CD4-positive, alpha-beta T cell treated with Interferon alpha-2 for 1 hour (primary cell): Measurements from ENCODE around the gene ZNF816.
"Not testable (repeated sequence)": the region's sequence is repeated elsewhere in the genome, so short reads cannot be mapped to it uniquely, and the experiment has no call there.

Experiments used
- DNase-seq, 2 donors: peaks; one replicate each; pipeline ENCODE4 v3.0.0-alpha.2; 2020 to 2022

ZNF816 gene

DNA sequence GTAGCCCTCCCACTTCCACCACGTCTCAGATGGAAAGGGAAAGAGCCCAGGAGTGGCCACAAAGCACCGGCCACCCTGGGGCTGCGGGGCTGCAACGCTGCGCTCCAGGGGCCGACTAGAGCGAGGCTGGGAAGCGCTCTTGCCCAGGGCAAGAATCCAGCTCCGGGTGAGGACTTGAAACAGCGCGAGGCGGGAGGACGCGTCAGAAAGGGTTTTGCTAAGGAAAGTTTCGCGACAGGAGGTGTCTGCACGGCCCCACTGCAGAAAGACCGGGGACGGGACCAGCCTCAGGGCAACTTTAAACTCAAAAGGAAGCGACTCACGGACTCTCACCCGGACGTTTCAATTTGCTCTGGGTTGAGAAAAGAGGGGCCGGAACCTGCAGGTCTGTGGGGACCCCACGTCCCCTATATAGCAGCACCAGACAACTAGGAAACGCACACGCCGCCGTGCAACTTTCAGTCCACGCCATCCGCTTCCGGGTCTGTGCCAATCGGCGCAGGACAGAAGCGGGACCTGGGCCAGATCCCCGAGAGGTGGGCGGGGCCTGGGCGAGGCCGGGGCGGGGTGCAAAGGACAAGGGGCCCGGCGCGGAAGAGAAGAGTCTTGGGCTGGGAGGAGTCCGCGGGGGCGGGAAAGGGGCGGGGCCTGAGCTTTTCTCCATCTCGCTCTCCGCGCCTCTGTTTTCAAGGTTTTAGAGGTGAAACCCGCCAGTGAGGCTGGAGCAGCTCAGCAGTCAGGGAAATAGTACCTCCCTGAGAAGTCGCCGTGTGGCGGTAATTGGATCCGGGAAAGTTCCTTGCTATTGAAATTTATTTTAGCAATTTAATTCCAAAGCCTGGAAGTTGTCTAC, at the start of gene ZNF816:
Gene ZNF816 (minus strand): TSS at position 488 of the 853 bp plus-strand sequence. CDS start 6,792 bp downstream, outside the sequence.
- peak; percentile 97 to 98 for DNase-seq

DNA sequence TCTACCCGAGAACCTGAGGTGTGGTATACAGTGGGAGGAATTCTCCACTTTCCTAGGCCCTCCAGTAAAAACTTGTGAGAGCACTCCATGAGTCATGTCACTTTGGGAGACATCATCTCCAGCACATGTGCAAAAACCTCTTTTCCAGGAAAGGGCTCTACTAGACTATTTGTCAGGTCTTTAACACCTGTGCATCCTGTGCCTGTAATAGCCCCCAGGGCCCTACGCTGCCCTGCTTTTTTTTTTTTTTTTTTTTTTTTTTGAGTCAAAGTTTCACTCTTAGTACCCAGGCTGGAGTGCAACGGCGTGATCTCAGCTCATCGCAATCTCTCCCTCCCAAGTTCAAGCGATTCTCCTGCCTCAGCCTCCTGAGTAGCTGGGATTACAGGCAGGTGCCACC, 49.3 kb upstream of the ZNF816 start:
- DNase-seq: no peak

DNA sequence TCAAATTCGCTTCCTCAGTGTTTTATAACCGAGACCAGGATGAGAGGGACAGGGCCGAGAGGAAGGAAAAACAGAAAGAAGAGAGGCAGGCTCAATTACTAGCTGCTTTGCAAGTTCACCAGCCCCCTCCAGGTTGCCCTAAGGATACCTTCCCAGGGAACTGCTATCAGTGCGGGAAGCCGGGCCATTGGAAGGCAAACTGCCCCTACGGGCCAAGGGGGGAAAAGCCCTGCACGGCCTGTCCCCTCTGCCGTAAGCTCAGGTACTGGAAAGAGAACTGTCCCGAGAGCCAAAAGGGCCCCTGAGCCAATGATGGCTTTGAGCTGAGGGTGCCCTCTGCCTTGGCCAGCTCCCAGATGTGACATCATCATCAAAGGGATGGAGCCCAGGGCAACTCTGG, 47.8 kb upstream of the ZNF816 start:
- DNase-seq: no peak

DNA sequence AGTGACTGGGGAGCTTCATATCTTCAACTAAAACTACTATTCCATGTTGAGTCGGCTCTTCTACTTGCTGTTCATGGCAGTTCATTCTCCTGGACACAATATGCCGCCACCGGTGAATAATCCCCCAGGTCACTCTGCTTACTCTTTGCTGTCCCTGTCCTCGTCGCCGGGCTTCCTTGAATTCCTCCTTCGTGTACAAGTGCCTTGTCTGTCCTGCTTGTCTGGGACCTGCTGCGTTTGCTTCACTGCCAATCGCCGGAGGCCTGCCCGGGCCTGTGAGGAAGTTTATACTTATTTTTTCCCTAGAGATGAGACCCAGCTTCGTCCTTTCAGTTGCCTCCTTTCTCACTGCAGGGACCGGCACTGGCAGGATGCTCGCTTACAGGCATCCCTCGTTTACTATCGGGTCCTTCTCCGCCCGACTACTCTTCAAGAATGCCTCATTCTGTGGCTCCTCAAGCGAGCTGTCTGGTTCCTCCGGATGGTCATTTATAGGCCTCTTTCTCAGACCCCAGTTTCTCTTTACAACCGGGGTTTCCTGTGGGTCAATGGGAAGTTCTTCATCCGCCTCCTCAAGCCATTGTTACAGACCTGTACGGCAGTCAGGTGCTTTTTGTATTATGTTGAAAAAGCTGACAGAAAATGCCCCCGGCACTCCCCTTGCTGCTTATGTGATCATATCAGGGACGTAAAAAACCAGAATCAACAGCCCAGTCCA, 45.5 kb upstream of the ZNF816 start:
- DNase-seq: no peak

DNA sequence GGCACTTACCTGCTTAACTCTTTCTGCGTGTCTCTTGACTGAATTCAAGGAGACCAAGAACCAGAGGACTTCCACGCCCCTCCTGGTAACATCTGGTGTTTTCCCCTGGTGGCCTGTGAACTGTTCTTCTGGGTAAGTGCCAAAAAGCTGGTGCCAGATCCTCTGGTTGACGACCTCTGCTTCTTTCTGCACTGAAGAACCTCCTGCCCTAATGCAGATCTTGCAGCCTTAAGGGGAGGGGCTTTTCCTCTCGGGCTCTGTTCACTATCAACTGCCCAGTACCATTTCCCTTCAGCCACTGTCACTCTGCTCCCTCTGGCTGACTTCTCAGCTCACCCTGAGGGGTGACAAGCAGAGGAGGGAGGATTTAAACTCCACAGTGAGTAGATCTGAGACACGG, 44.9 kb upstream of the ZNF816 start:
- no peak for DNase-seq

DNA sequence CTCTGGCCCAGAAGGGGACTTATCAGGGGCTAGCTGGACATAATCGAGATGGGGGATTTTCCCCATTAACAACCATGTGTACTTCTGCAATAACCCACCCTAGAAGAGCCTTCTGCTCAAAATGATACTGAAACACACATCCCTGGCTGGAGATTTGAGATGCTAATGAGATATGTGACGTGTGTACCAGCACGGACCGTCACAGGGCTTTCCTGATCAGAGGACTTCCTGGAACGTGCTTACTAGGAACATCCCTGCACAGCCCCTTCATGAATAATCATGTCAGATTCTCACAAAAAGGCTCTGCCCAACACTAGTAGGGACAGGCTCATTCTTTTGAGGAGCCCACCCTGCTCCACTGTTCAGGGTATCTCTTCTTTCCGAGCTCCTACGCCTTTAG, 44.5 kb upstream of the ZNF816 start:
- no peak for DNase-seq

DNA sequence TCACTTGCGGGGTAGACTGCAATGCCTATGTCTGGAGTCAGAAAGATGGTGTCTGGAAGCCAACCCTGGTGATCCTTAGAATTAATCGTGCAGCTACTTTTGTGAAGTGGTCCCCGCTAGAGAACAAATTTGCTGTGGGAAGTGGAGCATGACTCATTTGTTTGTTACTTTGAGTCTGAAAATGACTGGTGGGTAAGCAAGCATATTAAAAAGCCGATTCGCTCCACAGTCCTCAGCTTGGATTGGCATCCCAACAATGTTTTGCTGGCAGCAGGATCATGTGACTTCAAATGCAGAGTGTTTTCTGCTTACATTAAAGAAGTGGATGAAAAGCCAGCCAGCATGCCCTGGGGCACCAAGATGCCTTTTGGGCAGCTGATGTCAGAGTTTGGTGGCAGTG, 41.6 kb upstream of the ZNF816 start:
- no peak for DNase-seq

DNA sequence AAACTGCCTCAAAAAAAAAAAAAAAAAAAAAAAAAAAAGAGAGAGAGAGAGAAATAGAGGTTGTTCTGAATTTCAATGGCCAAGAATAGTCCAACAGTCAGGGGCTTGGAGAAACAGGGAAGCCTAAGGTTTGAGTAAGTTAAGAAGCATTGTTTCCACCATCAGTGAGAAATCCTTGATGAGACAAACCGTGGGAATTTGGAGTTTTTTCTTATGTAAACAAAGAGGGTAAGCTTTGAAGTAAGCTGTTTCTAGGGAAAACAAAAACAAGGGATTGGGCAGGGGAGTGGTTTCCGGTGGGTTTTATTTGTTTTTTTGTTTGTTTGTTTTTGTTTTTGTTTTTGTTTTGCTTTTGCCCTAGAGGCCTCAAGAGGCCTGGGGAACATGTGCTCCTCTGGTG, 39.8 kb upstream of the ZNF816 start:
- DNase-seq: no peak

DNA sequence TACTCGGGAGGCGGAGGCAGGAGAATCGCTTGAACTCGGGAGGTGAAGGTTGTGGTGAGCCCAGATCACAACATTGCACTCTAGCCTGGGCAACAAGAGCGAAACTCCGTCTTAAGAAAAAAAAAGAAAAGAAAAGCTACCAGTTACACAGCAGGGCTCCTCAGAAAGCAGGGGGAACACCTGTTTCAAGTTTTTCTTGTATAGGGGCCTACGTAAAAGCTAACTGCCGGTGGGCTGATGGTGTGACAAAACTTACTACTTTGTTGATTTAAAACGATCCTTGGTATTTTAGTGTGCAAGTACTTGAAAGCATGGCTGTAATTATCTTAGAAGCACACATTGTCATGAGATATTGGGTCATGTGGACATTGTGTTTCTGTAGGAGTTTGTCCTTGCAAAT, 35.3 kb upstream of the ZNF816 start:
- DNase-seq: no peak

DNA sequence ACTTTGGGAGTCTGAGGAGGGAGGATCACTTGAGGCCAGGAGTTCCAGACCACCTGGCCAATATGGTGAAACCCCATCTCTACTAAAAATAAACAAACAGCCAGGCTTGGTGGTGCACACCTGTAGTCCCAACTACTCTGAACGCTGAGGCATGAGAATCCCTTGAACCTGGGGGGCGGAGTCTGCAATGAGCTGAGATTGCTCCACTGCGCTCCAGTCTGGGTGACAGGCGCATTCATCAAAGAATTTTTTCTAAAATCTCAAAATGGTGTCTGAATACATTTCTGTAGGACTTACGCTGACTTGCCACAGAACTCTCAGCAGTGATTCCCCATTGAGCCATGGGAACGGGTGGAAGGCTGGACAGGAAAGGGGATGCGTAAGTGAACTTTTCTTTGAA, 33.0 kb upstream of the ZNF816 start:
- DNase-seq: no peak

DNA sequence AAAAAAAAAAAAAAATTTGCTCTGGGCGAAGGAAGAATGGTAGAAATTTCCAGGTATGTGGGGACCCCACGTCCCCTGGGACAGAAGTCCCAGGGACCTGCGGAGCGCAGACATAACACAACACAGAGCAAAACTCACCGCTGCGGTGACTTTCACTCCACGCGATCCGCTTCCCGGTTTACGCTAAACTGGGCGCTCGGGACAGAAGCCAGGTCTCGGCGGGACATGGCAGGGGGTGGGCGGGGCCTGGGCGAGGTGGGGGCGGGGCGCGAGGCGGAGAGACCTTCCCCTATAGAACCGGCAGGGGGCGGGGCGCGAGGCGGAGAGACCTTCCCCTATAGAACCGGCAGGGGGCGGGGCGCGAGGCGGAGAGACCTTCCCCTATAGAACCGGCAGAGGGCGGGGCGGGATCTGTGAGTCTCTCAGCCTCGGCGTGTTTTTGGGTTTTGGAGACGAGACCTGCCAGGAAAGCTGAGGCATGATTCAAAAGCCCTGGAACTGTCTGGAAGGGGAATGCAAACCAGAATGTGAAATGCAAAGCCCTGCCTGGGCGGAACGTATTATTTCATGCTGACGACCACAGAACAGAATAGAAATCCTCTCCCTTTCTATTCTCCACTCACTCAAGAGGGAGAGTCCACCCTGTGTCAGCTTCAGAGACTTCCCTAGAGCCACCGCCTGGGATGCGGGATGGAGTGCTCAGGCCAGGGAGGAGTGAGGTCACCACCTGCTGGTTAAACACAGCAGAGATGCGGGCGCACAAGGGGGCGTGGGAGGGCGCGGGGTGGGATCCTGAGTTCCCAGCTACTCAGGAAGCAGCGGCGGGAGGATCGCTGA, 30.9 kb upstream of the ZNF816 start:
- peak; percentile 86 to 87 for DNase-seq

DNA sequence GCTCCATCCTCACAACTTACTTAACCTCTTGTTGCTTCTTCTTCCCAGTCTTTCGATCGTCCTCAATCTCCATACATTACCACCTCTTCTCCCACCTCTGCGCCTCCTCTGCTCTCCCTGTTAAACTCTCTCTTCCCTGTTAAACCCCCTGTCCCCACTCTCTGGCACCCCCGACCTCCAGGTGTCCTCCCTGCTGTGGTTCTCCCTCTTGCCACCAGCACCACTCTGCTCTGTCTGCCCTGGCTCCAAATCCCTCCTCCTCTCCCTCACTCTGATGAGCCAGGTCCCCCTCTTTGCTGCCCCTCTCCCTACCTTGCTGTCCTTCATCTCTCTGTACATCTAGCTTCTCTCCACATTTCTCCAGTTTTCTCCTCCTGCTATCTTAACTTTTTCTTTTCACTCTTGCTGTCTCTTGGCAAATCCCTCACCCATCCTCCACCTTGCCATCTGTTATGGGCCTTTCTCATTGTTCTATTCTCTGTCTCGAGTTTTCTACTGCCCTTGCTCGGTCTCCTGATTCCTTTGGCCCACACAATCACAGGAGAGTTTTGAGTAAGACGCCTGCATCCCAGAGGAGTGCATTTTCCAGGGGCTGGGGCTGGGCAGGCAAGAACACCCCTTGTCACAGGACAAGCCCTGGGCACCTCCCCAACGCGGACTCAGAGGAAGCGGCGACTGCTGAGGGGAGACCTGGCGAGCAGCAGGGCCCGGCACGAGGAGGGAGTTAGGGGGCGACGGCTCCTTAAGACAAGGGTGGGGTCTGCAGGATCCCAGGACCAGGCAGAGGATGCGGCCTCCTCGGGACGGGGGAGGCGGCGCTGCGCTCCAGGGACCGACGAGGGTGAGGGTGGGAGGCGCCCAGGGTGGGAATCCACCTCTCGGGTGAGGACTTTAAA, 29.7 kb upstream of the ZNF816 start:
- peak in 1 of 2 donors; percentile 0 for DNase-seq

DNA sequence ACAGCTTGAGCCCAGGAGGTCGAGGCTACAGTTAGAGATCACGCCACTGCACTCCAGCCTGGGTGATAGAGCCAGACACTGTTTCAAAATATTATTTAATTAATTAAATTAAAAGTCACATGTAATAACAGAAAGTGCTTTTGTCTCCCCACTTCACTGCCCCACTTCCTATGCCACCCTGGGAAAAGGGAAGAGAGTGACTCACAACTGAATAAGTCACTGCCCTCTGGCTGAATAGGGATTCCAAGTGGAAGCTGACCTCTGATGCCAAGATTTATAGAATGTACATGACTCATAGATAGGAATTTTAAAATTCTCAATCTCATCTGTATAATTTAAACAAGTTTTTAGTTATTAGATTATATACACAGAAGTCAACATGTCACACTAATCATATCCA, 28.8 kb upstream of the ZNF816 start:
- no peak for DNase-seq

DNA sequence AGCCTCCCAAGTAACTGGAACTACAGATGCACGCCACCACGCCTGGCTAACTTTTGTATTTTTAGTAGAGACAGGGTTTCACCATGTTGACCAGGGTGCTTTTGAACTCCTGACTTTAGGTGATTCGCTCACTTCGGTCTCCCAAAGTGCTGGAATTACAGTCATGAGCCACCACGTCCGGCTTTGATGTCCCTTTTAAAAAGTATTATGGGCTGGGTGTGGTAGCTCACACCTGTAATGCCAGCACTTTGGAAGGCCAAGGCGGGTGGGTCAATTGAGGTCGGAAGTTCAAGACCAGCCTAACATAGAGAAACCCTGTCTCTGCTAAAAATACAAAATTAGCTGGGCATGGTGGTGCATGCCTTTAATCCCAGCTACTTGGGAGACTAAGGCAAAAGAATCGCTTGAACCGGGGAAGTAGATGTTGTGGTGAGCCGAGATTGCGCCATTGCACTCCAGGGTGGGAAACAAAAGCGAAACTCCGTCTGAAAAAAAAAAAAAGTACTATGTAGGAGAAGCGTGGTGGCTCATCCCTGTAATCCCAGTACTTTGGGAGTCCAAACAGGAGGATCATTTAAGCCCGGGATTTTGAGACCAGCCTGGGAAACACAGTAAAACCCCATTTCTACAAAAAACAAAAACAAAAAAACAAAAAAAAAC, 28.2 kb upstream of the ZNF816 start:
- DNase-seq: no peak

DNA sequence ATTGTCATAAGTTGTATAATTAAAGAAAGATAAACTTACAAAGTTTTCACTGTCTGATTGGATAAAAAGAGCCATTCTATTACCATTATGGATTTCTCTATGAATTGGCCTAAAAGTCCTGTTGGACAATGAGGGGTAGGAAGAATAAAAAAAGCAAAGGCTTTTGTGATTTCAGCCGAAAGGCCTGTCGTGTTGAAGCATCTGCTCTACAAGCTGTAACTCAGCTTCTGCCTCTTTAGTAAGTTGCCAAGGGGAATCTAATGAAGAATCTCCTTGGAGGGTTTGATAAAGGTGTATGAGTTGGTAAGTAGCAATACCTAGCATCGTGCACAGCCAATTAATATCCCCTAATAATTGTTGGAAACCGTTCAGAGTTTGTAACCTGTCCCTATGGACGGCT, 25.8 kb upstream of the ZNF816 start:
- DNase-seq: no peak

DNA sequence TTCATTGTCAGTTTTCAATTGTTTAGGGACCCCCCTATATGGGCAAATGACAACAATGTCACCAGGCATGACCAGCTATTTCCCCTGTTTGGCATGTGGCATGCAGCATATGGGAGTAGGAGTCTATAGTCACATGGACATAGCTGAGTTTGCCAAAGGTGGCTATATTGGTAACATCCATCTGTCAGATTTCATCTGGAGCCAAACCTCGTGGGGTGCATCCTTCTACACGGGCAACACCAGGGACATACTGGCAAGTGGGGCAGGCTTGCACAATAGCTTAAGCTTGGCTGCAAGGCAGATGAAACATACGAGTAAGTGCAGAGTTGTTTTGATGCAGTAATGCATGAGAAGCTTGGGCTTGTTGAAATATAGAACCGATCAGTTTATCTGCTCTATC, 24.5 kb upstream of the ZNF816 start:
- DNase-seq: no peak

DNA sequence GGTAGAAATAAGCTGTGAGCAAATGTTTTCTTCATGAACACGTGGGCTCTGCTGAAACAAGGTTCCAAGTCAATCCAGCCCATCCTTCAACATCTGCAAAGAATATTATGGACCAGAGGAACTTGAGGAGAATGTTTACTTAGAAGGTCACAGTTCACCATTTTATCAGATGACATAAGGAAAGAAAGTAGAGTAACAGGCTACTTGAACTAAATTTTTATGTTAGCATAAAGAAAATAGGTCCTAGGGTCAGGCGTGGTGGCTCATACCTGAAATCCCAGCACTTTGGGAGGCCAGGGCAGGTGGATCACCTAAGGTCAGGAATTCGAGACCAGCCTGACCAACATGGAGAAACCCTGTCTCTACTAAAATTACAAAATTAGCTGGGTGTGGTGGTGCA, 20.5 kb upstream of the ZNF816 start:
- not testable (repeated sequence) for DNase-seq

DNA sequence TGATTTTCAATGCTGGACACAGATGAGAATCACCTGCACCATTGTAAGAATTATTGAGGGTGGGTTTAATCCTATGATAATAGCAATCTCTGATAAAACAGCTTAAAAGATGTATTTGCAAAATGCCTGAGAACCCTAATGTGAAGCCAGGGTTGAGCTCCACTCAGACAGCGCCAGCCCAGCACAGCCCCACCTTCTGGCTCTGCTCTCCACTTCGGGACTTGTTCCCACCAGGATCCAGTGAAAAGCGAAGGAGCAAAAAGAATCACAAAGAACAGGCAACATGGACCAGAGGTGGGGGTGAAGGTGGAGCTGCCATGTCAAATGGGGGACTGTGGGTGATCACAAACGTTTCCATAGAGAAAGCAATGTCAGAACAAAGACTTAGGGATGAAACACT, 18.6 kb upstream of the ZNF816 start:
- DNase-seq: no peak

DNA sequence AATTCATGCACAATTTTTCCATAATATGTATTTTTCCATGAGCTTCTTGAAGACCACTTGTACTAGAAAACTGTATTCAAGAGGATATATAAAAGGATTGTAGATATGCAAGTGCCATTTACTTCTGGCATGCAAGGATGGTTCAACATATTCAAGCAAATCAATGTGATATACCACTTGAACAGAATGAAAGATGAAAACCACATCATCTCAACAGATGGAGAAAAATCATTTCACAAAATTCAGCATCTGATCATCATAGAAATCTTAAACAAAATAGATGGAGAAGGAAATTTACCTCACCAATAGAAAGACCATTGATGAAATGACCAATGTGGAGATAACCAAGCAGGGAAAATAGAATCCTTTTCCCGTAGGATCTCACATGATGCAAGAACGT, 5.1 kb upstream of the ZNF816 start:
- DNase-seq: no peak

DNA sequence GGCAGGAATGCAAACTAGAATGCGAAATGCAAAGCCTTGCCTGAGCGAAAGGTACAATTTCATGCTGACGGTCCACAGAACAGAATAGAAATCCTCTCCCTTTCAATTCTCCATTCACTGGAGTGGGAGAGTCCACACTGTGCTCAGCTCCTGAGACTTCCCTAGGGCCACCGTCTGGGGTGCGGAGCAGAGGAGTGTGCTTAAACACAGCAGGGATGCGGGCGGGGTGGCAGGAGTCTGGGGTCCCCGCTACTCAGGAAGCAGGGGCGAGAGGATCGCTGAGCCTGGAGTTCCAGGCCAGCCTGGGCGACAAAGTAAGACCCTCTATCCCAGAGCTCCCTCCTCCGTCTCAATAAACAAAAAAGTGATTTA, 552 bp upstream of the ZNF816 start:
- DNase-seq: no peak

DNA sequence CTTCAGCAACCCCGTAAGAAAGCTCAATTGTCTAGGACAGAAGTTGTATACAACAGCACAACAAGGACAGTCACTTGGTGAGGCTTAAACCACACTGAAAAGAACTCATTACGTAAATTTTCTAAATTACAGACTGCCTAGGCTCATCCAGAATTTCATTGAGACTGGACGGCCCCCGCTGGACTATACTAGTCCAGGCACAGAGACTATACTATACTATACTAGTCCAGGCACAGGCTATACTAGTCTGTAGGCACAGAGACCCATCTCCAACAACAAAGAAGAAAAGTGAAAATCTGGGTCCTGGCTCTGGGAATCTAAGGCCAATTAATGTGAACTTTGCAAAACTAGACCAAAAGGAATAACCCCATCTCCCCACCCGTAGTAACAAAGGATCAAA, 700 bp downstream of the ZNF816 start:
- DNase-seq: no peak
